K562 (cell line): ENCODE measurements around the gene FASTK. TPM values are rescaled to one million over a fixed set of nuclear protein-coding genes. Genes with fewer than 3 reads are reported as not detected.
A peak's percentile ranks its signal among the peaks of the same experiment; 100 is the strongest.

Source experiments
- ETV5 ChIP-seq: sonication (generic); formaldehyde crosslinking; IDR thresholded peaks from 2 replicates; pipeline ENCODE4 v1.4.0; 2020; ENCODE audit warnings: low read depth, mild to moderate bottlenecking, missing genetic modification reagents
- RBM15 ChIP-seq: fragments of 200-400 bp; formaldehyde crosslinking; IDR thresholded peaks from 2 replicates; pipeline ENCODE4 v1.6.1; 2018; ENCODE audit warnings: mild to moderate bottlenecking, low read length, moderate library complexity; ENCODE audit not compliant: insufficient read depth
- SREBF1 ChIP-seq: fragments of 150-350 bp; IDR thresholded peaks from 2 replicates; pipeline ENCODE4 v1.6.1; 2014; ENCODE audit warnings: antibody characterized with exemption, low read depth, low read length, borderline replicate concordance
- ZNF24 ChIP-seq: fragments of 450-650 bp; IDR thresholded peaks from 2 replicates; pipeline ENCODE4 v1.6.1; 2016
- polyA plus RNA-seq, 8 experiments: library from polyadenylated mRNA; depleted of rRNA in 4 of 8; stranded (reverse) in 5 of 8; unstranded in 3 of 8; fragments of >200 nt; fragmentation: Nextera tagmentation in 2 of 8; fragmentation: Illumina TruSeq in 1 of 8; extraction: Ambion mirVana in 2 of 8; extraction: Trizol in 1 of 8; gene quantifications; 2 replicates each; pipeline versions ENCODE4 v1.2.1 to v1.2.3, GENCODE V29; 2011 to 2014; ENCODE audit warnings: inconsistent platforms in 1 of 8, missing spikeins in 1 of 8
- total RNA-seq, 7 experiments: library from RNA; depleted of rRNA in 6 of 7; stranded (reverse); fragments of >200 nt in 6 of 7; fragmentation: Illumina TruSeq in 2 of 7; extraction: Trizol in 2 of 7; gene quantifications; 2 replicates each; pipeline versions ENCODE4 v1.2.1 to v1.2.3, GENCODE V29; 2011 to 2021; ENCODE audit warnings: low replicate concordance in 1 of 7
- TF ChIP-seq, protein P1 (sequence below): sonication (generic); formaldehyde crosslinking; IDR thresholded peaks from 2 replicates; pipeline ENCODE4 v1.8.0; 2022; ENCODE audit warnings: missing genetic modification reagents, mild to moderate bottlenecking, moderate library complexity, borderline replicate concordance
- TF ChIP-seq, protein P2 (sequence below): fragments of 250-450 bp; sonication (Bioruptor Pico); IDR thresholded peaks from 2 replicates; pipeline ENCODE4 v1.5.0; 2021
- TF ChIP-seq, protein P3 (sequence below): fragments of 450-650 bp; IDR thresholded peaks from 2 replicates; pipeline ENCODE4 v1.6.1; 2014; ENCODE audit warnings: low read depth, mild to moderate bottlenecking, moderate library complexity, borderline replicate concordance
- TF ChIP-seq, protein P4 (sequence below), 2 experiments: fragments of 450-650 bp in 1 of 2; sonication (generic) in 1 of 2; formaldehyde crosslinking in 1 of 2; IDR thresholded peaks; 2 replicates each; pipeline versions ENCODE4 v1.7.1 to v1.9.0; 2016 to 2022; ENCODE audit warnings: inconsistent platforms in 1 of 2, mild to moderate bottlenecking in 1 of 2, missing genetic modification reagents in 1 of 2
- TF ChIP-seq, protein P5 (sequence below): fragments of 450-650 bp; formaldehyde crosslinking; IDR thresholded peaks from 2 replicates; pipeline ENCODE4 v1.4.0; 2020; ENCODE audit warnings: mild to moderate bottlenecking
- TF ChIP-seq, protein P6 (sequence below): fragments of 450-650 bp; IDR thresholded peaks from 2 replicates; pipeline ENCODE4 v1.6.1; 2017; ENCODE audit warnings: antibody characterized with exemption

FASTK gene
- total and polyA plus RNA-seq, 9 of the 15 experiments (the other 6 are each of a cell fraction or from before 2014, with no cell fraction given) = 0.51 to 150 (median 48.2) TPM

DNA sequence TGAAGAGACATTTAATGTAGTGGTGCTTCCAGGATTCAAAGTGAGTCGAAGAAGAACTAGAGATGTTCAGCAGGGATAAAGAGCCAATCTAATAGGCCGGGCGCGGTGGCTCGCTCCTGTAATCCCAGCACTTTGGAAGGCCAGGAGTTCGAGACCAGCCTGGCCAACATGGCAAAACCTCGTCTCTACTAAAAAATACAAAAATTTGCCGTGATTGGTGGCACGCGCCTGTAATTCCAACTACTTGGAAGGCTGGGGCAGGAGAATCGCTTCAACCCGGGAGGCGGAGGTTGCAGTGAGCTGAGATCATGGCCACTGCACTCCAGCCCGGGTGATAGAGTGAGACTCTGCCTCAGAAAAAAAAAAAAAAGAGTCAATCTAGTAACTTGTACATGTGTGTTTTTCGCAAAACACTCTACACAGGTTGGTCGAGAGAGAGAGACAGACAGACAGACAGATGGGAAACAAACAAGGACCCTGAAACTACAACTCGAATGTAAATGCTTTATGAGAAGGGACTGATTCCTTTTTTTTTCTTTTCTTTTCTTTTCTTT, 51.6 kb downstream of the FASTK start (continued):
- TF ChIP-seq, protein P1, sequence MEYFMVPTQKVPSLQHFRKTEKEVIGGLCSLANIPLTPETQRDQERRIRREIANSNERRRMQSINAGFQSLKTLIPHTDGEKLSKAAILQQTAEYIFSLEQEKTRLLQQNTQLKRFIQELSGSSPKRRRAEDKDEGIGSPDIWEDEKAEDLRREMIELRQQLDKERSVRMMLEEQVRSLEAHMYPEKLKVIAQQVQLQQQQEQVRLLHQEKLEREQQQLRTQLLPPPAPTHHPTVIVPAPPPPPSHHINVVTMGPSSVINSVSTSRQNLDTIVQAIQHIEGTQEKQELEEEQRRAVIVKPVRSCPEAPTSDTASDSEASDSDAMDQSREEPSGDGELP (CRISPR knock-in tag) = no peak
- TF ChIP-seq, protein P2, sequence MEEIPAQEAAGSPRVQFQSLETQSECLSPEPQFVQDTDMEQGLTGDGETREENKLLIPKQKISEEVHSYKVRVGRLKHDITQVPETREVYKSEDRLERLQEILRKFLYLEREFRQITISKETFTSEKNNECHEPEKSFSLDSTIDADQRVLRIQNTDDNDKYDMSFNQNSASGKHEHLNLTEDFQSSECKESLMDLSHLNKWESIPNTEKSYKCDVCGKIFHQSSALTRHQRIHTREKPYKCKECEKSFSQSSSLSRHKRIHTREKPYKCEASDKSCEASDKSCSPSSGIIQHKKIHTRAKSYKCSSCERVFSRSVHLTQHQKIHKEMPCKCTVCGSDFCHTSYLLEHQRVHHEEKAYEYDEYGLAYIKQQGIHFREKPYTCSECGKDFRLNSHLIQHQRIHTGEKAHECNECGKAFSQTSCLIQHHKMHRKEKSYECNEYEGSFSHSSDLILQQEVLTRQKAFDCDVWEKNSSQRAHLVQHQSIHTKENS (CRISPR knock-in tag) = no peak
- no peak for TF ChIP-seq RBM15
- TF ChIP-seq, protein P3, sequence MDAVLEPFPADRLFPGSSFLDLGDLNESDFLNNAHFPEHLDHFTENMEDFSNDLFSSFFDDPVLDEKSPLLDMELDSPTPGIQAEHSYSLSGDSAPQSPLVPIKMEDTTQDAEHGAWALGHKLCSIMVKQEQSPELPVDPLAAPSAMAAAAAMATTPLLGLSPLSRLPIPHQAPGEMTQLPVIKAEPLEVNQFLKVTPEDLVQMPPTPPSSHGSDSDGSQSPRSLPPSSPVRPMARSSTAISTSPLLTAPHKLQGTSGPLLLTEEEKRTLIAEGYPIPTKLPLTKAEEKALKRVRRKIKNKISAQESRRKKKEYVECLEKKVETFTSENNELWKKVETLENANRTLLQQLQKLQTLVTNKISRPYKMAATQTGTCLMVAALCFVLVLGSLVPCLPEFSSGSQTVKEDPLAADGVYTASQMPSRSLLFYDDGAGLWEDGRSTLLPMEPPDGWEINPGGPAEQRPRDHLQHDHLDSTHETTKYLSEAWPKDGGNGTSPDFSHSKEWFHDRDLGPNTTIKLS = no peak
- TF ChIP-seq ZNF24 = 0 out of 2 replicates have a peak, but pooled peaks have one; percentile 4
- no peak for TF ChIP-seq SREBF1
- TF ChIP-seq, protein P4, sequence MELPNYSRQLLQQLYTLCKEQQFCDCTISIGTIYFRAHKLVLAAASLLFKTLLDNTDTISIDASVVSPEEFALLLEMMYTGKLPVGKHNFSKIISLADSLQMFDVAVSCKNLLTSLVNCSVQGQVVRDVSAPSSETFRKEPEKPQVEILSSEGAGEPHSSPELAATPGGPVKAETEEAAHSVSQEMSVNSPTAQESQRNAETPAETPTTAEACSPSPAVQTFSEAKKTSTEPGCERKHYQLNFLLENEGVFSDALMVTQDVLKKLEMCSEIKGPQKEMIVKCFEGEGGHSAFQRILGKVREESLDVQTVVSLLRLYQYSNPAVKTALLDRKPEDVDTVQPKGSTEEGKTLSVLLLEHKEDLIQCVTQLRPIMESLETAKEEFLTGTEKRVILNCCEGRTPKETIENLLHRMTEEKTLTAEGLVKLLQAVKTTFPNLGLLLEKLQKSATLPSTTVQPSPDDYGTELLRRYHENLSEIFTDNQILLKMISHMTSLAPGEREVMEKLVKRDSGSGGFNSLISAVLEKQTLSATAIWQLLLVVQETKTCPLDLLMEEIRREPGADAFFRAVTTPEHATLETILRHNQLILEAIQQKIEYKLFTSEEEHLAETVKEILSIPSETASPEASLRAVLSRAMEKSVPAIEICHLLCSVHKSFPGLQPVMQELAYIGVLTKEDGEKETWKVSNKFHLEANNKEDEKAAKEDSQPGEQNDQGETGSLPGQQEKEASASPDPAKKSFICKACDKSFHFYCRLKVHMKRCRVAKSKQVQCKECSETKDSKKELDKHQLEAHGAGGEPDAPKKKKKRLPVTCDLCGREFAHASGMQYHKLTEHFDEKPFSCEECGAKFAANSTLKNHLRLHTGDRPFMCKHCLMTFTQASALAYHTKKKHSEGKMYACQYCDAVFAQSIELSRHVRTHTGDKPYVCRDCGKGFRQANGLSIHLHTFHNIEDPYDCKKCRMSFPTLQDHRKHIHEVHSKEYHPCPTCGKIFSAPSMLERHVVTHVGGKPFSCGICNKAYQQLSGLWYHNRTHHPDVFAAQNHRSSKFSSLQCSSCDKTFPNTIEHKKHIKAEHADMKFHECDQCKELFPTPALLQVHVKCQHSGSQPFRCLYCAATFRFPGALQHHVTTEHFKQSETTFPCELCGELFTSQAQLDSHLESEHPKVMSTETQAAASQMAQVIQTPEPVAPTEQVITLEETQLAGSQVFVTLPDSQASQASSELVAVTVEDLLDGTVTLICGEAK (IDR thresholded peaks at IDR 0.05) = peak; percentile 63; the same call in 1 of the 2 replicates
- TF ChIP-seq, protein P4 (CRISPR knock-in tag; IDR thresholded peaks at IDR 0.05) = no peak
- TF ChIP-seq ETV5 (CRISPR knock-in tag) = no peak
- TF ChIP-seq, protein P5, sequence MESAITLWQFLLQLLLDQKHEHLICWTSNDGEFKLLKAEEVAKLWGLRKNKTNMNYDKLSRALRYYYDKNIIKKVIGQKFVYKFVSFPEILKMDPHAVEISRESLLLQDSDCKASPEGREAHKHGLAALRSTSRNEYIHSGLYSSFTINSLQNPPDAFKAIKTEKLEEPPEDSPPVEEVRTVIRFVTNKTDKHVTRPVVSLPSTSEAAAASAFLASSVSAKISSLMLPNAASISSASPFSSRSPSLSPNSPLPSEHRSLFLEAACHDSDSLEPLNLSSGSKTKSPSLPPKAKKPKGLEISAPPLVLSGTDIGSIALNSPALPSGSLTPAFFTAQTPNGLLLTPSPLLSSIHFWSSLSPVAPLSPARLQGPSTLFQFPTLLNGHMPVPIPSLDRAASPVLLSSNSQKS = no peak
- TF ChIP-seq, protein P6, sequence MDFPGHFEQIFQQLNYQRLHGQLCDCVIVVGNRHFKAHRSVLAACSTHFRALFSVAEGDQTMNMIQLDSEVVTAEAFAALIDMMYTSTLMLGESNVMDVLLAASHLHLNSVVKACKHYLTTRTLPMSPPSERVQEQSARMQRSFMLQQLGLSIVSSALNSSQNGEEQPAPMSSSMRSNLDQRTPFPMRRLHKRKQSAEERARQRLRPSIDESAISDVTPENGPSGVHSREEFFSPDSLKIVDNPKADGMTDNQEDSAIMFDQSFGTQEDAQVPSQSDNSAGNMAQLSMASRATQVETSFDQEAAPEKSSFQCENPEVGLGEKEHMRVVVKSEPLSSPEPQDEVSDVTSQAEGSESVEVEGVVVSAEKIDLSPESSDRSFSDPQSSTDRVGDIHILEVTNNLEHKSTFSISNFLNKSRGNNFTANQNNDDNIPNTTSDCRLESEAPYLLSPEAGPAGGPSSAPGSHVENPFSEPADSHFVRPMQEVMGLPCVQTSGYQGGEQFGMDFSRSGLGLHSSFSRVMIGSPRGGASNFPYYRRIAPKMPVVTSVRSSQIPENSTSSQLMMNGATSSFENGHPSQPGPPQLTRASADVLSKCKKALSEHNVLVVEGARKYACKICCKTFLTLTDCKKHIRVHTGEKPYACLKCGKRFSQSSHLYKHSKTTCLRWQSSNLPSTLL = no peak
